HG03159 (cell line): ENCODE data around the gene LRP10.
"Not testable (repeated sequence)": the region's sequence is repeated elsewhere in the genome, so short reads cannot be mapped to it uniquely, and the experiment has no call there.

Source experiments
- ATAC-seq: cut with Tn5 transposase; IDR thresholded peaks from one replicate; pipeline ENCODE4 v1.9.1; 2021; ENCODE audit warnings: mild to moderate bottlenecking, moderate library complexity; ENCODE audit not compliant: unreplicated experiment

Gene LRP10

GRCh38 chr14:22860377-22860776, 11.2 kb upstream of the LRP10 start:
- not testable (repeated sequence) for ATAC-seq

- no peak for ATAC-seq
These were observed 9.9 kb upstream of the LRP10 start for GRCh38 chr14:22861651-22862050.

GRCh38 chr14:22864979-22865378, 6.6 kb upstream of the LRP10 start:
- ATAC-seq, result no peak

GRCh38 chr14:22865424-22866405, 5.8 kb upstream of the LRP10 start:
- ATAC-seq, result no peak

GRCh38 chr14:22866874-22867273, 4.7 kb upstream of the LRP10 start:
- ATAC-seq, result no peak

- ATAC-seq, result peak; percentile 41
These were observed 723 bp upstream of the LRP10 start for GRCh38 chr14:22870811-22871223.

GRCh38 chr14:22872033-22872832, 693 bp downstream of the LRP10 start:
- peak; percentile 11 for ATAC-seq

GRCh38 chr14:22872833-22873520, 1.4 kb downstream of the LRP10 start:
- no peak for ATAC-seq

GRCh38 chr14:22875003-22875747, 3.6 kb downstream of the LRP10 start:
- ATAC-seq, result no peak

GRCh38 chr14:22875748-22876319, 4.3 kb downstream of the LRP10 start:
- ATAC-seq, result no peak

GRCh38 chr14:22877000-22877501, 5.5 kb downstream of the LRP10 start:
- ATAC-seq, result no peak

- ATAC-seq, result no peak
These were observed 7.0 kb downstream of the LRP10 start for GRCh38 chr14:22878271-22879246.

GRCh38 chr14:22882064-22882463, 10.5 kb downstream of the LRP10 start:
- no peak for ATAC-seq

GRCh38 chr14:22882529-22883172, 11.1 kb downstream of the LRP10 start:
- ATAC-seq, result no peak

GRCh38 chr14:22883173-22883976, 11.8 kb downstream of the LRP10 start, which contains the start of gene REM2:
TSS of gene REM2 (plus strand) at chr14:22883222. CDS start at chr14:22883288, 66 bp downstream.
- ATAC-seq, result no peak

- no peak for ATAC-seq
These were observed 12.7 kb downstream of the LRP10 start for GRCh38 chr14:22884076-22884737.
